ENCODE data around the gene GALNT17. TPM values are rescaled to one million over a fixed set of nuclear protein-coding genes. Genes with fewer than 3 reads are reported as not detected.

Gene GALNT17
- total RNA-seq, 1 experiment from 2014 or later: not detected

DNA sequence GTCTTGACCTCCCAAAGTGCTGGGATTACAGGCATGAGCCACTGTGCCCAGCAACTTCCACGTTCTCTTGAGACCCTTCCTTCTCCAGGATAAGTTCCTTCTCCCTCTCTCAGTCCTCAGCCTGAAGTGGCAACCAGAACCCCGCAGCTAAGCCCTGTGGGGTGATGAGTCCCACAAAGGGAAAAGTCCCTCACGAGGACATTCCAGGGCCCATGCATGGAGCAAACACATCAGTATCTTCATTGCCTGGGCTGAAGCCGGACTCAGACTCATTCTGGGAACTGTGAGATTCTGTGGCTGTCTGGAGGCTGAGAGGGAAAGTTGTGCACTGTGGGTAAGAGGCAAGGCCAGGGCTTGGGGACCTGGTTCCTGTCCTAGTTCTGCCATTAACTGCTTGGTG lies 622.9 kb downstream of the GALNT17 start:
- DNase-seq (no peak), ATAC-seq (no peak)
- no peaks in the 10 kb centered on the region for H3K27me3 ChIP-seq (ENCODE audit: low read length)
- intact Hi-C loops (cut with micrococcal nuclease): no loop called here
- H3K9me3 ChIP-seq (ENCODE audit: low read length): no peaks in the 10 kb centered on the region
- no peak overlapping the region for H3K4me3 ChIP-seq (ENCODE audit: low read length)
- H3K36me3 ChIP-seq (ENCODE audit: low read depth, low read length): no peaks in the 10 kb centered on the region
- TF ChIP-seq EZH2phosphoT487 (IDR thresholded peaks at IDR 0.05; ENCODE audit: borderline replicate concordance, low read length): no peak
- TF ChIP-seq, protein P1, sequence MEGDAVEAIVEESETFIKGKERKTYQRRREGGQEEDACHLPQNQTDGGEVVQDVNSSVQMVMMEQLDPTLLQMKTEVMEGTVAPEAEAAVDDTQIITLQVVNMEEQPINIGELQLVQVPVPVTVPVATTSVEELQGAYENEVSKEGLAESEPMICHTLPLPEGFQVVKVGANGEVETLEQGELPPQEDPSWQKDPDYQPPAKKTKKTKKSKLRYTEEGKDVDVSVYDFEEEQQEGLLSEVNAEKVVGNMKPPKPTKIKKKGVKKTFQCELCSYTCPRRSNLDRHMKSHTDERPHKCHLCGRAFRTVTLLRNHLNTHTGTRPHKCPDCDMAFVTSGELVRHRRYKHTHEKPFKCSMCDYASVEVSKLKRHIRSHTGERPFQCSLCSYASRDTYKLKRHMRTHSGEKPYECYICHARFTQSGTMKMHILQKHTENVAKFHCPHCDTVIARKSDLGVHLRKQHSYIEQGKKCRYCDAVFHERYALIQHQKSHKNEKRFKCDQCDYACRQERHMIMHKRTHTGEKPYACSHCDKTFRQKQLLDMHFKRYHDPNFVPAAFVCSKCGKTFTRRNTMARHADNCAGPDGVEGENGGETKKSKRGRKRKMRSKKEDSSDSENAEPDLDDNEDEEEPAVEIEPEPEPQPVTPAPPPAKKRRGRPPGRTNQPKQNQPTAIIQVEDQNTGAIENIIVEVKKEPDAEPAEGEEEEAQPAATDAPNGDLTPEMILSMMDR (conservative IDR thresholded peaks at IDR 0.05; ENCODE audit: low read depth, low read length): no peak
- no peak for TF ChIP-seq EZH2 (IDR thresholded peaks at IDR 0.05; ENCODE audit: low read length, unreplicated experiment)
- H3K79me2 ChIP-seq (ENCODE audit: low read length): no peaks in the 10 kb centered on the region
- no peak overlapping the region for H3K4me2 ChIP-seq (ENCODE audit: low read length)
- H2AFZ ChIP-seq (ENCODE audit: low read length): no peak overlapping the region
- POLR2A ChIA-PET (ENCODE audit: unreplicated experiment): no interaction called here
- H3K4me1 ChIP-seq (ENCODE audit: insufficient read depth, low read length): no peaks in the 10 kb centered on the region
- H3K9ac ChIP-seq (ENCODE audit: low read length): no peak overlapping the region
- CTCF ChIA-PET: no interaction called here
- no peaks in the 10 kb centered on the region for H3F3A ChIP-seq (ENCODE audit: low read length, unreplicated experiment)
- H3K27ac ChIP-seq (ENCODE audit: low read length): no peak overlapping the region
- H3K9me2 ChIP-seq (replicated peaks; ENCODE audit: low read length): no peaks in the 10 kb centered on the region
- no TSS peak for BruUV-seq (replicated peaks)
- no peaks in the 10 kb centered on the region for H4K20me1 ChIP-seq (ENCODE audit: low read length)

DNA sequence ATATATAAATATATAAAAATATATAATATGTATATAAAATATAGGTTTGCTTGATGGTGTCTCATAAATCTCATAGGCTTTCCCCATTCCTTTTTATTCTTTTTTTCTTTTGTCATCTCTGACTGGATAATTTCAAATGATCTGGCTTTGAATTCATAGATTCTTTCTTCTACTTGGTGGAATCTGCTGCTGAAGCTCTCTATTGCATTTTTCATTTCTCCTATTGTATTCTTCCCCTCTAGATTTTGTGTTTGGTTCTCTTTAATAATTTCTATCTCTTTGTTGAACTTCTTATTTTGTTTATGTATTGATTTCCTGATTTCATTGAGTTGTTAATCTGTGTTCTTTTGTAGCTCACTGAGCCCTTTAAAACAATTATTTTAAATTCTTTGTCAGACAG lies 629.4 kb downstream of the GALNT17 start:
- H3K4me1 ChIP-seq (ENCODE audit: insufficient read depth, low read length): no peaks in the 10 kb centered on the region
- H3K9ac ChIP-seq (ENCODE audit: low read length): no peak overlapping the region
- ATAC-seq (no peak), DNase-seq (no peak)
- H3K9me2 ChIP-seq (replicated peaks; ENCODE audit: low read length): no peaks in the 10 kb centered on the region
- intact Hi-C loops (cut with micrococcal nuclease): no loop called here
- no peaks in the 10 kb centered on the region for H3K27me3 ChIP-seq (ENCODE audit: low read length)
- no peaks in the 10 kb centered on the region for H3K36me3 ChIP-seq (ENCODE audit: low read depth, low read length)
- H3K4me3 ChIP-seq (ENCODE audit: low read length): no peak overlapping the region
- TF ChIP-seq, protein P1 (conservative IDR thresholded peaks at IDR 0.05; ENCODE audit: low read depth, low read length): no peak
- TF ChIP-seq EZH2 (IDR thresholded peaks at IDR 0.05; ENCODE audit: low read length, unreplicated experiment) (no peak), EZH2phosphoT487 (IDR thresholded peaks at IDR 0.05; ENCODE audit: borderline replicate concordance, low read length) (no peak)
- H3K4me2 ChIP-seq (ENCODE audit: low read length): no peak overlapping the region
- no peak overlapping the region for H2AFZ ChIP-seq (ENCODE audit: low read length)
- no peaks in the 10 kb centered on the region for H3K79me2 ChIP-seq (ENCODE audit: low read length)
- ChIA-PET CTCF (no interaction called here), POLR2A (ENCODE audit: unreplicated experiment) (no interaction called here)
- BruUV-seq (replicated peaks): no TSS peak
- no peaks in the 10 kb centered on the region for H3F3A ChIP-seq (ENCODE audit: low read length, unreplicated experiment)
- no peak overlapping the region for H3K27ac ChIP-seq (ENCODE audit: low read length)
- H4K20me1 ChIP-seq (ENCODE audit: low read length): no peaks in the 10 kb centered on the region
- H3K9me3 ChIP-seq (ENCODE audit: low read length): peaks cover 8% of the 10 kb centered on the region; the same call in 1 of the 2 replicates

Small RNA genes within 50 kb of the gene (microRNA-seq; reads per million reads assigned to microRNA genes)
- gene MIR3914-1 (ENCODE audit: unreplicated experiment) (not detected), gene MIR3914-2 (ENCODE audit: unreplicated experiment) (not detected)
